K562 (cell line): ENCODE measurements around the gene CLNK. TPM values are rescaled to one million over a fixed set of nuclear protein-coding genes. Genes with fewer than 3 reads are reported as not detected.

ENCODE experiments used
- ATAC-seq: fragments of 200-7000 bp; cut with Tn5 transposase; 3 replicates; pipeline ENCODE4 v1.9.1; 2020; ENCODE audit warnings: moderate library complexity
- BruUV-seq: library from RNA; stranded (reverse); fragments of 400-500 nt; replicated peaks from 2 replicates; lab custom pipeline; 2021; lab: Mats Ljungman, UMichigan
- CTCF ChIA-PET: fragments of 300-600 bp; formaldehyde crosslinking; extraction: SDS; loops from one replicate; lab custom pipeline; 2021; ENCODE audit warnings: low intra/inter-chr PET ratio; lab: Yijun Ruan, JAX
- POLR2A ChIA-PET: fragments of 300-600, 350-650 bp; sonication (Branson Sonifier 250); formaldehyde crosslinking; extraction: SDS; loops from one replicate; lab custom pipeline; 2021; ENCODE audit warnings: antibody characterized with exemption, inconsistent platforms; lab: Yijun Ruan, JAX
- DNase-seq, 4 experiments: peaks; one replicate each; pipeline versions ENCODE4 v3.0.0 to v3.0.0-alpha.2; 2011 to 2018; ENCODE audit warnings: low spot score in 3 of 4, mixed read lengths in 3 of 4; ENCODE audit errors: extremely low read depth in 1 of 4
- FAIRE-seq: peaks from 2 replicates; lab custom pipeline; 2011; peaks lifted over from hg19 to GRCh38; lab: Jason Lieb, UNC
- H2AFZ ChIP-seq: 2 replicates; pipeline ENCODE4 v1.6.0; 2011; ENCODE audit warnings: low read depth, low read length, control low read depth, inconsistent platforms
- H3K27ac ChIP-seq: fragments of 200-600 bp; 3 replicates; pipeline ENCODE4 v1.8.0; 2011; ENCODE audit warnings: low read depth, mild to moderate bottlenecking, control low read depth, inconsistent platforms, low read length, moderate library complexity, mixed read lengths; ENCODE audit errors: extremely low read depth
- H3K27me3 ChIP-seq, 2 experiments: fragments of 300-600 bp in 1 of 2; 2 replicates in 1 of 2; 3 replicates in 1 of 2; pipeline versions ENCODE4 v1.6.0 to v1.8.0; 2011; ENCODE audit warnings: inconsistent platforms in 2 of 2, low read length in 2 of 2, mild to moderate bottlenecking in 1 of 2, mixed read lengths in 1 of 2, moderate library complexity in 1 of 2; ENCODE audit not compliant: control insufficient read depth in 2 of 2, insufficient read depth in 2 of 2
- H3K36me3 ChIP-seq: fragments of 300-600 bp; 3 replicates; pipeline ENCODE4 v1.8.0; 2011; ENCODE audit warnings: mild to moderate bottlenecking, low read length, inconsistent platforms; ENCODE audit not compliant: control insufficient read depth, insufficient read depth
- H3K4me1 ChIP-seq, 2 experiments: fragments of 200-600 bp in 1 of 2; replicated peaks in 1 of 2; 2 replicates in 1 of 2; 3 replicates in 1 of 2; pipeline versions ENCODE4 v1.5.1 to v1.8.0; 2011; ENCODE audit warnings: inconsistent platforms in 2 of 2, low read length in 2 of 2, mild to moderate bottlenecking in 1 of 2, mixed read lengths in 1 of 2, moderate library complexity in 1 of 2; ENCODE audit not compliant: control insufficient read depth in 2 of 2, insufficient read depth in 2 of 2
- H3K4me2 ChIP-seq: 2 replicates; pipeline ENCODE4 v1.6.1; 2011; ENCODE audit warnings: low read length, control low read depth, inconsistent platforms, mixed read lengths; ENCODE audit not compliant: insufficient read depth
- H3K4me3 ChIP-seq: fragments of 200-600 bp; sonication (generic), shearing (Covaris generic); 2 replicates; pipeline ENCODE4 v1.5.1; 2016; ENCODE audit warnings: control low read depth, inconsistent platforms
- H3K79me2 ChIP-seq: fragments of 200-600 bp; 3 replicates; pipeline ENCODE4 v1.8.0; 2011; ENCODE audit warnings: low read length, inconsistent platforms; ENCODE audit not compliant: control insufficient read depth, insufficient read depth
- H3K9ac ChIP-seq, 2 experiments: 2 replicates each; pipeline versions ENCODE4 v1.6.0 to v1.6.1; 2011; ENCODE audit warnings: low read depth in 2 of 2, low read length in 2 of 2, control low read depth in 1 of 2, inconsistent platforms in 1 of 2, mild to moderate bottlenecking in 1 of 2, mixed read lengths in 1 of 2; ENCODE audit not compliant: insufficient read depth in 1 of 2
- H3K9me1 ChIP-seq: one replicate; pipeline ENCODE4 v1.6.0; 2011; ENCODE audit warnings: inconsistent platforms, mild to moderate bottlenecking, low read length, moderate library complexity; ENCODE audit not compliant: control insufficient read depth, insufficient read depth
- H3K9me3 ChIP-seq: replicated peaks from 2 replicates; pipeline ENCODE4 v1.5.1; 2011; ENCODE audit warnings: low read depth, low read length, inconsistent platforms; ENCODE audit not compliant: control insufficient read depth, insufficient read depth
- H4K20me1 ChIP-seq: replicated peaks from 2 replicates; pipeline ENCODE4 v1.6.1; 2011; ENCODE audit warnings: low read length, inconsistent platforms, mixed read lengths; ENCODE audit not compliant: control insufficient read depth, insufficient read depth
- MAFG ChIP-seq: fragments of 450-650 bp; conservative IDR thresholded peaks from 2 replicates; pipeline ENCODE4 v1.6.1; 2016; ENCODE audit warnings: missing genetic modification characterization, missing compliant biosample characterization
- NR2C2 ChIP-seq, 2 experiments: fragments of 200-800 bp in 1 of 2; sonication (Bioruptor generic) in 1 of 2; sonication (generic) in 1 of 2; formaldehyde crosslinking in 1 of 2; IDR thresholded peaks; 2 replicates each; pipeline versions ENCODE4 v1.6.1 to v1.8.0; 2016 to 2022; ENCODE audit warnings: mild to moderate bottlenecking in 1 of 2, missing compliant biosample characterization in 1 of 2, missing genetic modification characterization in 1 of 2, missing genetic modification reagents in 1 of 2
- PATZ1 ChIP-seq: fragments of 250-450 bp; sonication (Bioruptor Pico); IDR thresholded peaks from 2 replicates; pipeline ENCODE4 v1.5.0; 2020; ENCODE audit warnings: mild to moderate bottlenecking, borderline replicate concordance
- WGBS: fragments of 100-300 bp; shearing (Covaris generic); methylation state at CpG from one replicate; pipeline ENCODE4 v1.1.6; 2016; ENCODE audit warnings: low coverage, mixed read lengths; ENCODE audit not compliant: insufficient coverage; ENCODE audit errors: missing lambda C conversion rate; 5-methylcytosine and 5-hydroxymethylcytosine counted together
- in situ Hi-C: fragments of 300-500 bp; cut with MboI; formaldehyde crosslinking; loops from 4 replicates; pipeline ENCODE4 v1.15.0; 2018; ENCODE audit warnings: inconsistent platforms, mixed read lengths
- intact Hi-C: fragments of 100-400 bp; cut with micrococcal nuclease; formaldehyde crosslinking; loops from 2 replicates; pipeline ENCODE4 v1.14.2; 2022
- polyA plus RNA-seq, 8 experiments: library from polyadenylated mRNA; depleted of rRNA in 4 of 8; stranded (reverse) in 5 of 8; unstranded in 3 of 8; fragments of >200 nt; fragmentation: Nextera tagmentation in 2 of 8; fragmentation: Illumina TruSeq in 1 of 8; extraction: Ambion mirVana in 2 of 8; extraction: Trizol in 1 of 8; gene quantifications; 2 replicates each; pipeline versions ENCODE4 v1.2.1 to v1.2.3, GENCODE V29; 2011 to 2014; ENCODE audit warnings: inconsistent platforms in 1 of 8, missing spikeins in 1 of 8
- total RNA-seq, 7 experiments: library from RNA; depleted of rRNA in 6 of 7; stranded (reverse); fragments of >200 nt in 6 of 7; fragmentation: Illumina TruSeq in 2 of 7; extraction: Trizol in 2 of 7; gene quantifications; 2 replicates each; pipeline versions ENCODE4 v1.2.1 to v1.2.3, GENCODE V29; 2011 to 2021; ENCODE audit warnings: low replicate concordance in 1 of 7

Gene CLNK
- total and polyA plus RNA-seq, 9 of the 15 experiments (the other 6 are each of a cell fraction or from before 2014, with no cell fraction given), result not detected

- ATAC-seq, result no peak
Measured at GRCh38 chr4:10521424-10521823, 163.1 kb downstream of the CLNK start.

More at GRCh38 chr4:10521424-10521823, 163.1 kb downstream of the CLNK start:
- 3% methylated on average over 3 of the region's 3 CpGs for WGBS
- H3K36me3 ChIP-seq, result no peaks in the 10 kb centered on the region
- no peaks in the 10 kb centered on the region for H3K27me3 ChIP-seq
- in situ Hi-C loops (loop anchor here (10.0 kb wide), 1 partner anchor 57 kb away; no protein-coding TSS in a partner anchor), intact Hi-C loops (no loop called here)
- BruUV-seq, result no TSS peak
- no peak overlapping the region for H3K27ac ChIP-seq
- H4K20me1 ChIP-seq, result no peaks in the 10 kb centered on the region
- H3K9ac ChIP-seq, result no peak overlapping the region
- H3K4me2 ChIP-seq, result no peak overlapping the region
- no peaks in the 10 kb centered on the region for H3K9me1 ChIP-seq
- no peaks in the 10 kb centered on the region; a peak in 2 of 5 replicates for H3K4me1 ChIP-seq
- POLR2A ChIA-PET, result no interaction called here
- H3K4me3 ChIP-seq, result no peak overlapping the region
- no peaks in the 10 kb centered on the region for H3K79me2 ChIP-seq
- DNase-seq (no peak), FAIRE-seq (no peak)
- H3K9me3 ChIP-seq, result no peaks in the 10 kb centered on the region
- CTCF ChIA-PET, result no interaction called here
- no peak for TF ChIP-seq NR2C2 (CRISPR knock-in tag; IDR thresholded peaks at IDR 0.05)
- no peak for TF ChIP-seq NR2C2 (tag; IDR thresholded peaks at IDR 0.05)
- TF ChIP-seq MAFG (tag), result 0 out of 2 replicates have a peak, but pooled peaks have one; percentile 2
- TF ChIP-seq PATZ1, result no peak
- H2AFZ ChIP-seq, result no peak overlapping the region
